Sigmoid colon (tissue), 7 donors: ENCODE data around the gene KIRREL3. TPM values are rescaled to one million over a fixed set of nuclear protein-coding genes. Genes with fewer than 3 reads are reported as not detected.

Experiments
- DNase-seq: peaks from one replicate; pipeline ENCODE4 v3.0.0-alpha.2; 2019
- H3K27ac ChIP-seq, 4 donors: fragments of 200-600 bp; sonication (generic); one replicate each; pipeline ENCODE4 v1.5.1; 2016 to 2019; ENCODE audit warnings: mild to moderate bottlenecking in 1 of 4
- H3K27me3 ChIP-seq, 3 donors: fragments of 200-600 bp; sonication (generic); one replicate each; pipeline ENCODE4 v1.5.1; 2019; ENCODE audit warnings: mild to moderate bottlenecking in 1 of 3
- H3K36me3 ChIP-seq, 4 donors: fragments of 200-600 bp; sonication (generic); one replicate each; pipeline ENCODE4 v1.5.1; 2016 to 2019
- H3K4me1 ChIP-seq, 4 donors: fragments of 200-600 bp; sonication (generic); one replicate each; pipeline ENCODE4 v1.5.1; 2017 to 2019
- H3K4me3 ChIP-seq, 4 donors: fragments of 200-600 bp; sonication (generic); one replicate each; pipeline ENCODE4 v1.5.1; 2017 to 2019; ENCODE audit warnings: mild to moderate bottlenecking in 2 of 4, moderate library complexity in 1 of 4
- H3K9me3 ChIP-seq, 4 donors: fragments of 200-600 bp in 3 of 4; sonication (generic) in 3 of 4; one replicate each; pipeline versions ENCODE4 v1.5.1 to v1.6.1; 2013 to 2019
- EP300 ChIP-seq, 4 donors: sonication (generic); formaldehyde crosslinking; IDR thresholded peaks; one replicate each; pipeline ENCODE4 v1.6.1; 2017; ENCODE audit warnings: antibody characterized with exemption in 4 of 4
- POLR2A ChIP-seq, 2 donors: fragments of 450-650 bp; IDR thresholded peaks; one replicate each; pipeline ENCODE4 v1.6.1; 2016; ENCODE audit warnings: antibody characterized with exemption in 2 of 2, mild to moderate bottlenecking in 2 of 2, moderate library complexity in 2 of 2
- POLR2AphosphoS5 ChIP-seq, 4 donors: sonication (generic); formaldehyde crosslinking; IDR thresholded peaks; one replicate each; pipeline ENCODE4 v1.6.1; 2017; ENCODE audit warnings: antibody characterized with exemption in 4 of 4
- WGBS, 2 donors: extraction: QIAGEN DNeasy Blood & Tissue Kit; methylation state at CpG; one replicate each; pipeline ENCODE4 v1.1.7; 2013; 5-methylcytosine and 5-hydroxymethylcytosine counted together
- intact Hi-C: fragments of 100-400 bp; cut with DNase I; formaldehyde crosslinking; loops from one replicate; pipeline ENCODE4 v1.15.1; 2023
- polyA plus RNA-seq, 3 donors: library from polyadenylated mRNA; stranded (reverse); fragments of 200-250 nt; gene quantifications; one replicate each; pipeline ENCODE4 v1.2.3, GENCODE V29; 2013
- total RNA-seq, 4 donors: library from RNA; depleted of rRNA; stranded (reverse); fragments of >200 nt; gene quantifications; one replicate each; pipeline ENCODE4 v1.1.0, GENCODE V29; 2016
- TF ChIP-seq, protein P1 (sequence below), 4 experiments: fragments of 450-650 bp in 3 of 4; fragments of 200-600 bp in 1 of 4; IDR thresholded peaks; one replicate each; pipeline ENCODE4 v1.5.1; 2016 to 2019; ENCODE audit warnings: antibody characterized with exemption in 4 of 4, mild to moderate bottlenecking in 3 of 4, moderate library complexity in 2 of 4
- donor health status: healthy with polysubstance abuse.
- donor health status: Bipolar disorder and iron deficiency.
- donor health status: healthy.

Gene KIRREL3
- total and polyA plus RNA-seq, 7 donors = under 0.01 to 3.3 (median 1.0) TPM

DNA sequence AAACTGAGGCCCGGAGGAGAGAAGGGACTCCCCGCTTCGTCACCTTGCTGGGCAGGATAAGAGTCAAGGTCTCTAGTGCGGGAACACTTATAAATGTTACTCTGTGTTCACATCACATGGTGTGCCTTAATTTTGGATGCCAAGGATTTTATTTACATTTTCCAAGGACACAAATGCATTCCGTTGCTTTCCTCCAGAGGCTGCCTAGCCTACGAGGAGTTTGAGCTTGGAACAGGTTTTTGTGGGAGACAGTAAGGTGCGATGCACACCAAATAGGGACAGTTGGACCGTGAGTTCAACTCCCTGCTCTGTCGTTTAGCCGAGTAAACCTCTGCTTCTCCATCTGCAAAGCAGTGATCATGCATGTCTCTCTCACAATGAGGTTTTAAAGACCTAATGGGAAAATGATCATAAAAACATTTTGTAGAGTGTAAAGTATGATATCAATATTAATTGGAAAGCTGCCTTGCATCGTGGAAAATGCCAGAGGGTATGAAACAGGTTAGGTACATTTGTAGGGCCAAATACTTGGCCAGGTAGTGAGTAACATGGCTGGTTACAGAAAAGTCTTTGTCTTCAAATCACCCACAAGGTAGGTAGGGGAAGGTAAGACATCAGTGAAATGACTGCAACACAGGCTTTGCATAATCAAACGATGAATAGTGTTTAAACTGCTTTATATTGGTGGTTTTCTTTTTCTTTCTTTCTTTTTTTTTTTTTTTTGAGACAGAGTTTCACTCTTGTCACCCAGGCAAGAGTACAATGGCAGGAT is 583.3 kb downstream of the KIRREL3 start:
- Histone ChIP-seq H3K9me3 (no peaks in the 10 kb centered on the region), H3K4me1 (peaks cover 0 to 43% (median 38%) of the 10 kb centered on the region in 4 donors), H3K27me3 (no peaks in the 10 kb centered on the region), H3K36me3 (peaks cover 0 to 5% (median 0%) of the 10 kb centered on the region in 4 donors), H3K4me3 (peak overlapping the region in 3 of 4 donors; percentile 48 to 52 (median 50)), H3K27ac (peak overlapping the region; percentile 82 to 86 (median 84))
- intact Hi-C loops = loop anchor here (5.0 to 10.0 kb wide), 3 partner anchors 105 to 522 kb away; no protein-coding TSS in a partner anchor
- no peak for DNase-seq
- WGBS, 2 donors = 31 to 69% methylated on average over 12 of the region's 12 CpGs
- TF ChIP-seq POLR2A (IDR thresholded peaks at IDR 0.05) = no peak
- TF ChIP-seq POLR2AphosphoS5 (IDR thresholded peaks at IDR 0.05) = no peak
- no peak for TF ChIP-seq EP300 (IDR thresholded peaks at IDR 0.05)
- TF ChIP-seq, protein P1, sequence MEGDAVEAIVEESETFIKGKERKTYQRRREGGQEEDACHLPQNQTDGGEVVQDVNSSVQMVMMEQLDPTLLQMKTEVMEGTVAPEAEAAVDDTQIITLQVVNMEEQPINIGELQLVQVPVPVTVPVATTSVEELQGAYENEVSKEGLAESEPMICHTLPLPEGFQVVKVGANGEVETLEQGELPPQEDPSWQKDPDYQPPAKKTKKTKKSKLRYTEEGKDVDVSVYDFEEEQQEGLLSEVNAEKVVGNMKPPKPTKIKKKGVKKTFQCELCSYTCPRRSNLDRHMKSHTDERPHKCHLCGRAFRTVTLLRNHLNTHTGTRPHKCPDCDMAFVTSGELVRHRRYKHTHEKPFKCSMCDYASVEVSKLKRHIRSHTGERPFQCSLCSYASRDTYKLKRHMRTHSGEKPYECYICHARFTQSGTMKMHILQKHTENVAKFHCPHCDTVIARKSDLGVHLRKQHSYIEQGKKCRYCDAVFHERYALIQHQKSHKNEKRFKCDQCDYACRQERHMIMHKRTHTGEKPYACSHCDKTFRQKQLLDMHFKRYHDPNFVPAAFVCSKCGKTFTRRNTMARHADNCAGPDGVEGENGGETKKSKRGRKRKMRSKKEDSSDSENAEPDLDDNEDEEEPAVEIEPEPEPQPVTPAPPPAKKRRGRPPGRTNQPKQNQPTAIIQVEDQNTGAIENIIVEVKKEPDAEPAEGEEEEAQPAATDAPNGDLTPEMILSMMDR (IDR thresholded peaks at IDR 0.05) = no peak

DNA sequence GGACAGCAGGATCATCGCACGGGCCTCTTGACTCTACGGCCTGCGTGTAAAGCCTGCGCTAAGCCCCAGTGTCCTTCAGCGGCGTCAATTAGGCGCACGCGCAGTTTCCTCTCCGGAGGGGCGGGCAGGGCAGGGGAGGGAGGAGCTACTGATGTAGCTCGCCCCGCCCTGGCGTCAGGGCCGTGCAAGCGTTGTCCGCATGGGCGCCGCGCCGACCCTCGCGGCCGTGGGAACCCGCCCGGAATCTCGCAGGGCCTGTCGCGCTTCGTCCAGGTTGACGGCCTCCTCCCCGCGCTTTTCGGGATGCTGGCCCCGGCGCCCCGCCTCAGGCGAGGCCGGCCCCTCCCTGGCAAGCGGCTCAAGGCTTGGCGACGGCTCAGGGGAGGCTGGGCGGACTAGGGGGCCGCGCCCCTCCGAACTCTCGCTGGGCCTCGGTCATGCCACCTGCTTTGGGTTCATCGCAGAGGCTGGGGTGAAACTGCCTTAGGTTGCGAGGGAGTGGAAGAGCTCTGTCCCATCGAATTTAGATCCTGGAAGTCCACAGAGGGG is 584.0 kb downstream of the KIRREL3 start:
- Histone ChIP-seq H3K27me3 (no peaks in the 10 kb centered on the region), H3K4me1 (peaks cover 0 to 47% (median 39%) of the 10 kb centered on the region in 4 donors), H3K9me3 (no peaks in the 10 kb centered on the region), H3K36me3 (peaks cover 0 to 7% (median 0%) of the 10 kb centered on the region in 4 donors), H3K27ac (peak overlapping the region; percentile 82 to 86 (median 84)), H3K4me3 (peak overlapping the region; percentile 26 to 52 (median 49))
- WGBS, 2 donors = 1 to 5% methylated on average over 52 of the region's 52 CpGs
- peak; percentile 96 for DNase-seq
- TF ChIP-seq POLR2AphosphoS5 (IDR thresholded peaks at IDR 0.05) (peak; percentile 51 to 74 (median 71)), EP300 (IDR thresholded peaks at IDR 0.05) (no peak), POLR2A (IDR thresholded peaks at IDR 0.05) (peak in 1 of 2 donors; percentile 37)
- TF ChIP-seq, protein P1 (IDR thresholded peaks at IDR 0.05) = no peak
- intact Hi-C loops = loop anchor here (5.0 to 10.0 kb wide), 3 partner anchors 104 to 522 kb away; no protein-coding TSS in a partner anchor

DNA sequence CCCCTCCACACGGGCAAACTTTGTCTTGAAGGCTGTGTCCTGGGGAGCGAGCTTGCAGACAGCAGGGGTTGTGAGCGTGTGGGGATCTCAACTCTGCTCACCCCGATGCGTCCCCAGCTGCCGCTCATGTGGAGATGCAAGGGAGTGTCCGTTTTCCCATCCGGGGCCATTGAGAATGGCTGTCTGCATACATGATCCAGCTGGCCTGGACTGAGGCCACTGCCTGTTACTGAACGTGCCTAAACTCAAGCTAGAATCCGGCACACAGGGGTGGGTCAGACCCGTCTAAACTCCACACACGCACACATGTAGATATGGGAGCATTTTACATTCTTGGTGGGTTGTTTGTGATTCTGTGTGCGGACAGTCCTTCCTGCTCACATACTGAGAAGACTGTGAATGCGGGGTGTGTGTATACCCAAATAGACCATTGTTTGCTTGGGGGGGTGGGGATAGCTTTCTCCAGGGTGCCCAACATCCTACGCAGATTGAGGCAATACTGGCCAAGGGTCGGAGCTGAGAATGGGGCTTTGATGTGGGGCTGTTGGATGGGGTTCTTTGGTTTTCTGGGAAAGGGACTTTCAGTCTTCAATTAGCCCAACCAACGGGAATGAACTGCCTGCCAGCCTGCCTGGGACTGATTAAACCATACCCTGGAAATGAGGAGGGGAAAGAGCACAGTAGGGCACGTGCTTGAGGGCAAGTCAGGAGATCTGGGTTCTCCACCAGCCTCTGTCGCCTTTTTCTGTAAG is 584.7 kb downstream of the KIRREL3 start:
- H3K36me3 ChIP-seq = peaks cover 0 to 11% (median 0%) of the 10 kb centered on the region in 4 donors
- intact Hi-C loops = loop anchor here (2.0 to 10.0 kb wide), 4 partner anchors 59 to 521 kb away; no protein-coding TSS in a partner anchor
- DNase-seq = peak; percentile 95
- TF ChIP-seq POLR2AphosphoS5 (IDR thresholded peaks at IDR 0.05) (peak; percentile 30 to 59 (median 48)), EP300 (IDR thresholded peaks at IDR 0.05) (no peak)
- peaks cover 0 to 55% (median 47%) of the 10 kb centered on the region in 4 donors for H3K4me1 ChIP-seq
- no peaks in the 10 kb centered on the region for H3K27me3 ChIP-seq
- H3K4me3 ChIP-seq = peak overlapping the region in 3 of 4 donors; percentile 48 to 52 (median 50)
- WGBS, 2 donors = 76 to 81% methylated on average over 19 of the region's 19 CpGs
- no peaks in the 10 kb centered on the region for H3K9me3 ChIP-seq
- H3K27ac ChIP-seq = peak overlapping the region; percentile 82 to 86 (median 84)

DNA sequence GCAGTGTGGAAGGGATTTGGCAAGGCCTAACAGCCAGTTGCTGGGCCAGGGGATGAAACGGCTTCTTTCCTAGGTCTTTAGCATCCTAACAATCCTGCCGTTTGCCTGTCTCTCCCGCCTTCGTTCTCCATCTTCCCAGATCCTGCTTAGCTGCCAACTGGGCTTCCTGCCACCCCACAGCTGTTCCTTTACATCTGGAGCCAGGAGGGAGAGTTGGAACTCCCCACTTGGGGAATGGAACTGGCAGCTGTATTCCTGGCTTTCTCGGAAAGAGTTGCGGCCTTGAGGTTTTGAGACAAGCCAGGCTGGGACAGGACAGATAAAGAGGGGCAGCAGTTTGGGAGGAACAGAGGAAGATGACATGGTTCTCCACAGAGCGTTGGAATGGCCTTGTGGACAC is 585.4 kb downstream of the KIRREL3 start:
- Histone ChIP-seq H3K9me3 (no peaks in the 10 kb centered on the region), H3K36me3 (peaks cover 0 to 12% (median 0%) of the 10 kb centered on the region in 4 donors), H3K27ac (peak overlapping the region; percentile 82 to 86 (median 84)), H3K4me1 (peaks cover 0 to 60% (median 53%) of the 10 kb centered on the region in 4 donors), H3K27me3 (no peaks in the 10 kb centered on the region), H3K4me3 (no peak overlapping the region)
- WGBS, 2 donors = 73 to 74% methylated on average over 7 of the region's 7 CpGs
- peak in 1 of 4 donors; percentile 53 for TF ChIP-seq EP300 (IDR thresholded peaks at IDR 0.05)
- TF ChIP-seq POLR2AphosphoS5 (IDR thresholded peaks at IDR 0.05) = peak; percentile 59 to 87 (median 84)
- TF ChIP-seq POLR2A (IDR thresholded peaks at IDR 0.05) = no peak
- TF ChIP-seq, protein P1 (IDR thresholded peaks at IDR 0.05) = no peak
- peak; percentile 97 for DNase-seq
- intact Hi-C loops = loop anchor here (2.0 to 10.0 kb wide), 4 partner anchors 58 to 520 kb away; no protein-coding TSS in a partner anchor
